ENCODE data around the gene MICB. TPM values are rescaled to one million over a fixed set of nuclear protein-coding genes. Genes with fewer than 3 reads are reported as not detected.

Gene MICB
- total and polyA plus RNA-seq, 9 of the 15 experiments (the other 6 are each of a cell fraction or from before 2014, with no cell fraction given): 13.3 to 34.5 (median 19.8) TPM

- TF ChIP-seq ZNF347 (CRISPR knock-in tag; IDR thresholded peaks at IDR 0.05; ENCODE audit: low read depth) (no peak), ZNF280B (CRISPR knock-in tag; IDR thresholded peaks at IDR 0.05) (no peak), ZNF609 (CRISPR knock-in tag; IDR thresholded peaks at IDR 0.05; ENCODE audit: borderline replicate concordance) (no peak), THRB (CRISPR knock-in tag; conservative IDR thresholded peaks at IDR 0.05) (0 out of 2 replicates have a peak, but pooled peaks have one; percentile 63), RFX1 (IDR thresholded peaks at IDR 0.05) (no peak), CEBPG (CRISPR knock-in tag; IDR thresholded peaks at IDR 0.05) (no peak), CEBPG (tag; conservative IDR thresholded peaks at IDR 0.05 in 1 of 2, IDR thresholded peaks at IDR 0.05 in 1 of 2) (no peak), ATF4 (CRISPR knock-in tag; IDR thresholded peaks at IDR 0.05) (no peak), THAP7 (CRISPR knock-in tag; IDR thresholded peaks at IDR 0.05) (no peak), ESRRA (IDR thresholded peaks at IDR 0.05; ENCODE audit: borderline replicate concordance, low read depth) (peak; percentile 90; the same call in 1 of the 2 replicates), MED1 (CRISPR knock-in tag; IDR thresholded peaks at IDR 0.05; ENCODE audit: borderline replicate concordance) (no peak), MEIS2 (IDR thresholded peaks at IDR 0.05; ENCODE audit: partially characterized antibody) (no peak), SRSF3 (IDR thresholded peaks at IDR 0.05; ENCODE audit: insufficient read depth, low read length) (no peak)
Measured at GRCh38 chr6:31532644-31533454, 34.9 kb downstream of the MICB start (continued).

All from K562 (cell line).